Left lung (tissue), 10 donors: Measurements from ENCODE around the gene SLC24A4. TPM values are rescaled to one million over a fixed set of nuclear protein-coding genes. Genes with fewer than 3 reads are reported as not detected.

ENCODE experiments used
- ATAC-seq: fragments of 200-7000 bp; cut with Tn5 transposase; one replicate; pipeline ENCODE4 v1.9.1; 2020; ENCODE audit warnings: moderate library complexity
- DNase-seq, 4 donors: peaks; one replicate each; pipeline ENCODE4 v3.0.0-alpha.2; 2013 to 2020
- H3K27ac ChIP-seq, 2 donors: fragments of 200-600 bp; sonication (generic) in 1 of 2; one replicate each; pipeline versions ENCODE4 v1.5.0 to v1.8.0; 2020 to 2021
- H3K27me3 ChIP-seq, 2 donors: fragments of 200-600 bp; sonication (generic) in 1 of 2; one replicate each; pipeline versions ENCODE4 v1.5.0 to v1.8.0; 2020 to 2021
- H3K36me3 ChIP-seq, 2 donors: fragments of 200-600 bp; sonication (generic) in 1 of 2; one replicate each; pipeline versions ENCODE4 v1.5.0 to v1.8.0; 2020 to 2021
- H3K4me1 ChIP-seq, 2 donors: fragments of 200-600 bp; one replicate each; pipeline ENCODE4 v1.8.0; 2021
- H3K4me3 ChIP-seq, 2 donors: fragments of 200-600 bp; sonication (generic) in 1 of 2; one replicate each; pipeline versions ENCODE4 v1.5.0 to v1.8.0; 2020 to 2021; ENCODE audit warnings: mild to moderate bottlenecking in 1 of 2
- H3K9me3 ChIP-seq, 2 donors: fragments of 200-600 bp; sonication (generic) in 1 of 2; one replicate each; pipeline versions ENCODE4 v1.5.0 to v1.8.0; 2020 to 2021
- CTCF ChIP-seq, 2 donors: fragments of 200-600 bp; sonication (generic) in 1 of 2; IDR thresholded peaks; one replicate each; pipeline versions ENCODE4 v1.5.0 to v1.8.0; 2021; ENCODE audit warnings: antibody characterized with exemption in 2 of 2
- intact Hi-C, 2 donors: fragments of 100-400 bp; cut with DNase I; formaldehyde crosslinking; loops; one replicate each; pipeline versions ENCODE4 v1.11.2 to v1.14.2; 2022
- polyA plus RNA-seq, 6 donors: library from polyadenylated mRNA; unstranded; fragments of 120-200 nt; gene quantifications; one replicate each; pipeline ENCODE4 v1.2.1, GENCODE V29; 2013; ENCODE audit not compliant: insufficient read length in 6 of 6
- total RNA-seq, 2 donors: library from RNA; stranded (reverse); fragmentation: NEBNext Ultra II Directional; extraction: Animal tissue kit (Norgen Biotek cat#: 25700); gene quantifications; one replicate each; pipeline ENCODE4 v1.2.1, GENCODE V29; 2021
- donor health status: DM: no; HTN: yes; CAD: no.
- donor health status: DM: no; HTN: no; CAD: no.

Gene SLC24A4
- total and polyA plus RNA-seq, 8 donors, result 0.25 to 2.0 (median 0.47) TPM

DNA sequence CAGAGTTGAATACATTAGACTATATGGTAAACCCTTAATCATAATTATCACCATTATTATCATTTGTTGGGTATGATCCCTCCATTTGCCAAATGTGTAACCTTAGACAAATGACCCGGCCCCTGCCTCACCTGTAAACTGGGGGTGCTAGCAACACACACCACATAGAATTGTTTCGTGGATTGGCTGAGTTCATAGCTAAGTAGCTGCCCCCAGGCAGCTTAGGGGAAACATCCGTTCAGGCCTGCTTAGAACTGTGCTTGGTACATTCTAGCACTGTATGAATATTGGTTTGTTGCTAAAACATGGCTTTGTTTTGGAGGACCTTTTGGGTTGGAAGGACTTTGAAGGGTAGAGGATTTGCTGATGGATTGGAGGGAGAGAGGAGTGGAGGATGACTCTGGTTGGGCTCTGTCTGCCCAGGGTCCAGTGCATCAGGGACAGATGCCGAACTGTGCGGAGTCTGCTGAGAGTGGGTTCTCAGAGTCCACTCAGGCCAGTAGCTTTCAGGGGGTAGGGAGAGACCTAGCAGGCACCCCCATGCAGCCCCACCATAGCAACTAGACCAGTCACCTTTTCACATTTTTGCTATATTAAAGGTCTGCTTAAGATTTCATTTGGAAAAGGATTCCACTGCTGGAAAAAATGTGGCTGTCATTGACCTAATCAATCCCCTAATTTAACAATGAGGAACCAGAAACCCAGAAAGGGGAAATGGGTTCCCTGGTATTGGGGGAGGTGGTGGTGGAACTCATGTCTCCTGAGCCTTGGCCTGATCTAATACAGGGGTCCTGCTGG is 192.8 kb downstream of the SLC24A4 start:
- Histone ChIP-seq H3K36me3 (no peaks in the 10 kb centered on the region), H3K27me3 (peaks cover 0 to 10% of the 10 kb centered on the region in 2 donors), H3K4me3 (peak overlapping the region in 1 of 2 donors; percentile 81), H3K9me3 (no peaks in the 10 kb centered on the region), H3K4me1 (peaks cover 21 to 93% of the 10 kb centered on the region in 2 donors), H3K27ac (peak overlapping the region in 1 of 2 donors; percentile 92)
- no peak for ATAC-seq
- no peak for DNase-seq
- no peak for TF ChIP-seq CTCF (IDR thresholded peaks at IDR 0.05)
- intact Hi-C loops, result no loop called here

- peaks cover 21 to 86% of the 10 kb centered on the region in 2 donors for H3K4me1 ChIP-seq
- intact Hi-C loops, result no loop called here
- no peak for TF ChIP-seq CTCF (IDR thresholded peaks at IDR 0.05)
- no peak for ATAC-seq
- H3K36me3 ChIP-seq, result no peaks in the 10 kb centered on the region
- no peaks in the 10 kb centered on the region for H3K9me3 ChIP-seq
- peak overlapping the region in 1 of 2 donors; percentile 92 for H3K27ac ChIP-seq
- DNase-seq, result no peak
- H3K27me3 ChIP-seq, result peaks cover 0 to 10% of the 10 kb centered on the region in 2 donors
- H3K4me3 ChIP-seq, result no peak overlapping the region
Measured at GRCh38 chr14:92516344-92516965, 193.5 kb downstream of the SLC24A4 start.

DNA sequence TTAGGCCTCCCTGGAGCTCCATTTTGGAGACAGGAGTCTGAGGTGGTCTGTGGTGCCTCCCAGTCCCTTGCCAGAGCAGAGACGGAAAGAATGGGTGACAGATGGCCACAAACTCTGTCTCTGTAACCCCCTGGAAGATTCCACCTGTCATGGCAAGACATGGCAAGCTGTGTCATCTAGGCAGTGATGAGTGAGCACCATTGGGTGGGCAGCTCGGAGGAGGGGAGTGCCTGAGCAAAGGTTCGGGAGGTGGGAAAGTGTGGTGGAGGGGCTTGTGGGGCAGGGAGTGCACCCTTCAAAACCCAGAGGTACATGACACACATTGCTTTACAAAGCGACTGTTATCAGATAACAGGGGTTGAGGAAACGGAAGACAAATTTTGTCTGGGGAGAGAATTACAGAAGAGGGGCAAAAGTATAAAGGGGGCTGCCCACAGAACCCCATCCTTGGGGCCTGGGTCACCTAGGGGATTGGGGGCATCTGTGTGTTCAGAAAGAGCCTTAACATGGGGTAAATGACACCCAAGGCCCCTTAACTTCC is 194.1 kb downstream of the SLC24A4 start:
- intact Hi-C loops, result no loop called here
- H3K27ac ChIP-seq, result peak overlapping the region in 1 of 2 donors; percentile 92
- peaks cover 16 to 81% of the 10 kb centered on the region in 2 donors for H3K4me1 ChIP-seq
- H3K36me3 ChIP-seq, result no peaks in the 10 kb centered on the region
- ATAC-seq (no peak), DNase-seq (no peak)
- TF ChIP-seq CTCF (IDR thresholded peaks at IDR 0.05), result no peak
- no peak overlapping the region for H3K4me3 ChIP-seq
- H3K9me3 ChIP-seq, result no peaks in the 10 kb centered on the region
- H3K27me3 ChIP-seq, result peaks cover 0 to 10% of the 10 kb centered on the region in 2 donors

- Histone ChIP-seq H3K4me3 (no peak overlapping the region), H3K27me3 (peaks cover 0 to 10% of the 10 kb centered on the region in 2 donors), H3K27ac (peak overlapping the region in 1 of 2 donors; percentile 38), H3K36me3 (no peaks in the 10 kb centered on the region), H3K4me1 (peaks cover 16 to 74% of the 10 kb centered on the region in 2 donors), H3K9me3 (no peaks in the 10 kb centered on the region)
- intact Hi-C loops, result no loop called here
- no peak for TF ChIP-seq CTCF (IDR thresholded peaks at IDR 0.05)
- no peak for DNase-seq
- no peak for ATAC-seq
Measured at GRCh38 chr14:92517761-92518160, 194.8 kb downstream of the SLC24A4 start.
